NCI-H2107 (cell line): ENCODE data around the gene NCK2.

Experiments
- DNase-seq: peaks from one replicate; lab custom pipeline; 2025; lab: John Stamatoyannopoulos, UW

NCK2 gene

GRCh38 chr2:105873281-105873680 is 128.6 kb downstream of the NCK2 start:
- DNase-seq = no peak

GRCh38 chr2:105873721-105874120 is 129.0 kb downstream of the NCK2 start:
- DNase-seq = no peak

- DNase-seq = no peak
Observed at GRCh38 chr2:105874466-105874865, 129.8 kb downstream of the NCK2 start.

GRCh38 chr2:105875241-105875640 is 130.5 kb downstream of the NCK2 start:
- no peak for DNase-seq

- no peak for DNase-seq
Observed at GRCh38 chr2:105876191-105876590, 131.5 kb downstream of the NCK2 start.

- no peak for DNase-seq
Observed at GRCh38 chr2:105877945-105878344, 133.2 kb downstream of the NCK2 start.

- no peak for DNase-seq
Observed at GRCh38 chr2:105879106-105879802, 134.5 kb downstream of the NCK2 start.

- no peak for DNase-seq
Observed at GRCh38 chr2:105879803-105880300, 135.1 kb downstream of the NCK2 start.

- no peak for DNase-seq
Observed at GRCh38 chr2:105880637-105881036, 135.9 kb downstream of the NCK2 start.

GRCh38 chr2:105881286-105882136 is 136.8 kb downstream of the NCK2 start:
- DNase-seq = no peak

GRCh38 chr2:105882341-105882740 is 137.6 kb downstream of the NCK2 start:
- DNase-seq = no peak

GRCh38 chr2:105882920-105883435 is 138.3 kb downstream of the NCK2 start:
- DNase-seq = no peak

- no peak for DNase-seq
Observed at GRCh38 chr2:105883911-105884694, 139.4 kb downstream of the NCK2 start.

GRCh38 chr2:105885456-105885855 is 140.7 kb downstream of the NCK2 start:
- no peak for DNase-seq

- no peak for DNase-seq
Observed at GRCh38 chr2:105886029-105886454, 141.3 kb downstream of the NCK2 start.

- no peak for DNase-seq
Observed at GRCh38 chr2:105886687-105887086, 142.0 kb downstream of the NCK2 start.

- DNase-seq = no peak
Observed at GRCh38 chr2:105887256-105887655, 142.5 kb downstream of the NCK2 start.

- DNase-seq = no peak
Observed at GRCh38 chr2:105888625-105889024, 143.9 kb downstream of the NCK2 start.

- DNase-seq = no peak
Observed at GRCh38 chr2:105889046-105889445, 144.3 kb downstream of the NCK2 start.

GRCh38 chr2:105890111-105890510 is 145.4 kb downstream of the NCK2 start:
- no peak for DNase-seq

- DNase-seq = no peak
Observed at GRCh38 chr2:105890856-105891255, 146.1 kb downstream of the NCK2 start.
